Prostate gland (tissue), 2 donors: Measurements from ENCODE around the gene CDC25A. TPM values are rescaled to one million over a fixed set of nuclear protein-coding genes. Genes with fewer than 3 reads are reported as not detected.

ENCODE experiments used
- DNase-seq: peaks from one replicate; pipeline ENCODE4 v3.0.0-alpha.2; 2019; ENCODE audit warnings: low spot score
- H3K27ac ChIP-seq, 2 donors: fragments of 200-600 bp; sonication (generic); 2 replicates each; pipeline ENCODE4 v1.5.1; 2017 to 2019
- H3K27me3 ChIP-seq: fragments of 200-600 bp; sonication (generic); replicated peaks from 2 replicates; pipeline ENCODE4 v1.5.1; 2019; ENCODE audit not compliant: insufficient read depth
- H3K36me3 ChIP-seq, 2 donors: fragments of 200-600 bp; sonication (generic); 1 replicate in 1 of 2; 2 replicates in 1 of 2; pipeline versions ENCODE4 v1.5.1 to v1.8.1; 2017 to 2019
- H3K4me1 ChIP-seq: fragments of 200-600 bp; sonication (generic); replicated peaks from 2 replicates; pipeline ENCODE4 v1.5.1; 2019
- H3K4me3 ChIP-seq, 2 donors: fragments of 200-600 bp; sonication (generic); 2 replicates each; pipeline ENCODE4 v1.5.1; 2017 to 2019
- H3K9me3 ChIP-seq: fragments of 200-600 bp; sonication (generic); 2 replicates; pipeline ENCODE4 v1.5.1; 2017
- CTCF ChIP-seq, 4 experiments: fragments of 200-600 bp in 2 of 4; fragments of 450-650 bp in 2 of 4; sonication (generic) in 2 of 4; IDR thresholded peaks; 1 replicate in 3 of 4; 2 replicates in 1 of 4; pipeline ENCODE4 v1.5.1; 2016 to 2019; ENCODE audit warnings: antibody characterized with exemption in 4 of 4, mild to moderate bottlenecking in 2 of 4, moderate library complexity in 2 of 4
- POLR2A ChIP-seq: fragments of 450-650 bp; IDR thresholded peaks from one replicate; pipeline ENCODE4 v1.6.1; 2016; ENCODE audit warnings: antibody characterized with exemption, mild to moderate bottlenecking
- POLR2AphosphoS5 ChIP-seq: sonication (generic); formaldehyde crosslinking; IDR thresholded peaks from one replicate; pipeline ENCODE4 v1.6.1; 2017; ENCODE audit warnings: antibody characterized with exemption
- WGBS: methylation state at CpG from one replicate; pipeline ENCODE4 v1.1.5; 2018; 5-methylcytosine and 5-hydroxymethylcytosine counted together
- intact Hi-C: fragments of 100-400 bp; cut with DNase I; formaldehyde crosslinking; loops from one replicate; pipeline ENCODE4 v1.14.2; 2022
- total RNA-seq, 2 donors: library from RNA; depleted of rRNA; stranded (reverse); fragments of >200 nt; gene quantifications; one replicate each; pipeline ENCODE4 v1.1.0, GENCODE V29; 2016

Gene CDC25A
- total RNA-seq, 2 donors from 2014 or later, result 9.9 to 32.2 TPM

DNA sequence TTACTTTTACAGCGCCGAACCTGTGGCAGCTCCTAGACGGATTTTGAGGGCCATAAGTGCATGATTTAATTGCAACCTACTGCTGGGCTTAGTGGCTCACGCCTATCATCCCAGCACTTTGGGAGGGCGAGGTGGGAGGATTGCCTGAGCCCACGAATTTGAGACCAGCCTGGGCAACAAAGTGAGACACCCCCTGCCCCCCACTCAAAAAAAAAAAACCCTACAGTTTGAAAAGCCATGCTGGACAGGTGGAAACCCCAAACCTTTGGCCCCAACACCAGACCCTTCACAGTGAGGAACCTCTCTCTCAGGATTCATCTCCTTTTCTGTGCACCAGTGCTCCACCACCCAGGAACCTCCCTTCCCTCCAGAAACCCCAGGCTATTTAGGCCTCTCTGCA is 1.1 kb upstream of the CDC25A start:
- no peak for TF ChIP-seq POLR2A
- no peak for TF ChIP-seq POLR2AphosphoS5
- TF ChIP-seq CTCF (IDR thresholded peaks at IDR 0.05), result no peak
- Histone ChIP-seq H3K4me3 (no peak overlapping the region), H3K9me3 (no peaks in the 10 kb centered on the region), H3K36me3 (no peaks in the 10 kb centered on the region), H3K27me3 (no peaks in the 10 kb centered on the region), H3K4me1 (peaks cover 3% of the 10 kb centered on the region), H3K27ac (no peak overlapping the region)
- 84% methylated on average over 6 of the region's 6 CpGs for WGBS
- no peak for DNase-seq
- intact Hi-C loops, result no loop called here

GRCh38 chr3:48187579-48188265 is 495 bp downstream of the CDC25A start:
- intact Hi-C loops, result no loop called here
- peak; percentile 10 for DNase-seq
- Histone ChIP-seq H3K9me3 (no peaks in the 10 kb centered on the region), H3K4me1 (peaks cover 3% of the 10 kb centered on the region), H3K27ac (peak overlapping the region in 1 of 2 donors; percentile 55), H3K36me3 (no peaks in the 10 kb centered on the region), H3K27me3 (no peaks in the 10 kb centered on the region), H3K4me3 (peak overlapping the region; percentile 41 to 67)
- WGBS, result under 1% methylated on average over 64 of the region's 87 CpGs
- TF ChIP-seq CTCF (IDR thresholded peaks at IDR 0.05) (no peak), POLR2A (no peak), POLR2AphosphoS5 (no peak)

DNA sequence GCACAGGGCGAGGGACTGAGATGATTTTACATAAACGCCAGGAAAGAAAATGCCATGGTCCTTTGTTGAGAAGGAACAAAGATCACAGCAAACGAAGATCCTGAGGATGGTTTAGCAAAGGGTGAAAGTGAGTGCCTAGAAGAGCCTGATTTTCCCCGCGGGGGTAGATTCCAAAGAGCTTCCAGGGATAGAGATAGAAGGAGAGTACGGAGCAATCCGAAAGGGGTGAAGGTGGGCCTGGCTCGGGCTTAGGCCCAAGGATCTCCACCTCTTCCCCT is 977 bp downstream of the CDC25A start:
- Histone ChIP-seq H3K36me3 (no peaks in the 10 kb centered on the region), H3K27ac (peak overlapping the region in 1 of 2 donors; percentile 55), H3K27me3 (no peaks in the 10 kb centered on the region), H3K9me3 (no peaks in the 10 kb centered on the region), H3K4me3 (peak overlapping the region; percentile 41 to 67), H3K4me1 (peaks cover 3% of the 10 kb centered on the region)
- intact Hi-C loops, result no loop called here
- WGBS, result 6% methylated on average over 8 of the region's 8 CpGs
- no peak for TF ChIP-seq POLR2AphosphoS5
- TF ChIP-seq POLR2A, result no peak
- no peak for TF ChIP-seq CTCF (IDR thresholded peaks at IDR 0.05)
- DNase-seq, result no peak

GRCh38 chr3:48186631-48187300 is 1.5 kb downstream of the CDC25A start:
- no peak for DNase-seq
- no peaks in the 10 kb centered on the region for H3K27me3 ChIP-seq
- TF ChIP-seq POLR2A, result no peak
- no peaks in the 10 kb centered on the region for H3K9me3 ChIP-seq
- H3K4me1 ChIP-seq, result peaks cover 3% of the 10 kb centered on the region
- 24% methylated on average over 7 of the region's 7 CpGs for WGBS
- H3K36me3 ChIP-seq, result no peaks in the 10 kb centered on the region
- intact Hi-C loops, result no loop called here
- H3K4me3 ChIP-seq, result peak overlapping the region in 1 of 2 donors; percentile 67
- H3K27ac ChIP-seq, result no peak overlapping the region

GRCh38 chr3:48185129-48185528 is 3.1 kb downstream of the CDC25A start:
- Histone ChIP-seq H3K4me1 (peaks cover 3% of the 10 kb centered on the region), H3K36me3 (no peaks in the 10 kb centered on the region), H3K9me3 (no peaks in the 10 kb centered on the region), H3K27ac (no peak overlapping the region), H3K4me3 (no peak overlapping the region), H3K27me3 (no peaks in the 10 kb centered on the region)
- no peak for DNase-seq
- intact Hi-C loops, result no loop called here
- TF ChIP-seq POLR2AphosphoS5 (no peak), POLR2A (no peak), CTCF (IDR thresholded peaks at IDR 0.05) (no peak)
- 82% methylated on average over 4 of the region's 4 CpGs for WGBS
